IMR-90 (cell line): Measurements from ENCODE around the gene CDADC1. TPM values are rescaled to one million over a fixed set of nuclear protein-coding genes. Genes with fewer than 3 reads are reported as not detected.
A peak's percentile ranks its signal among the peaks of the same experiment; 100 is the strongest.

ENCODE experiments used
- ATAC-seq: fragments of 200-7000 bp; cut with Tn5 transposase; 2 replicates; pipeline ENCODE4 v1.9.1; 2020; ENCODE audit warnings: low read depth, mild to moderate bottlenecking, moderate library complexity
- BruUV-seq: library from RNA; stranded (reverse); fragments of 400-500 nt; replicated peaks from 2 replicates; lab custom pipeline; 2021; lab: Mats Ljungman, UMichigan
- CTCF ChIA-PET: fragments of 300-600 bp; formaldehyde crosslinking; extraction: SDS; loops from one replicate; lab custom pipeline; 2021; ENCODE audit warnings: antibody characterized with exemption; lab: Yijun Ruan, JAX
- POLR2A ChIA-PET: fragments of 300-600 bp; sonication (Branson Sonifier 250); formaldehyde crosslinking; loops from one replicate; lab custom pipeline; 2022; ENCODE audit warnings: antibody characterized with exemption; ENCODE audit not compliant: unreplicated experiment; lab: Charles Lee
- DNase-seq: peaks from one replicate; pipeline ENCODE4 v3.0.0; 2013
- H2AFZ ChIP-seq: replicated peaks from 2 replicates; pipeline ENCODE3; 2013; ENCODE audit warnings: low read length, mild to moderate bottlenecking; ENCODE audit not compliant: poor library complexity
- H2AK5ac ChIP-seq: 2 replicates; pipeline ENCODE4 v1.6.1; 2013; ENCODE audit warnings: low read depth, low read length, inconsistent platforms
- H2AK9ac ChIP-seq: replicated peaks from 2 replicates; pipeline ENCODE3; 2013; ENCODE audit warnings: mild to moderate bottlenecking, low read depth, low read length, moderate library complexity; ENCODE audit not compliant: poor library complexity
- H2BK120ac ChIP-seq: 2 replicates; pipeline ENCODE4 v1.6.1; 2013; ENCODE audit warnings: low read depth, low read length, inconsistent platforms
- H2BK15ac ChIP-seq: 3 replicates; pipeline ENCODE4 v1.6.1; 2013; ENCODE audit warnings: low read depth, low read length, inconsistent platforms
- H2BK20ac ChIP-seq: 2 replicates; pipeline ENCODE4 v1.6.1; 2013; ENCODE audit warnings: low read depth, mild to moderate bottlenecking, inconsistent platforms, low read length, moderate library complexity
- H2BK5ac ChIP-seq: 2 replicates; pipeline ENCODE4 v1.6.1; 2013; ENCODE audit warnings: mild to moderate bottlenecking, low read depth, low read length, inconsistent platforms; ENCODE audit not compliant: poor library complexity, severe bottlenecking
- H3K14ac ChIP-seq: replicated peaks from 2 replicates; pipeline ENCODE4 v1.6.1; 2013; ENCODE audit warnings: low read depth, low read length, inconsistent platforms
- H3K18ac ChIP-seq: 2 replicates; pipeline ENCODE4 v1.6.1; 2013; ENCODE audit warnings: low read depth, low read length, control low read depth
- H3K23ac ChIP-seq: 2 replicates; pipeline ENCODE4 v1.6.1; 2013; ENCODE audit warnings: low read depth, low read length, inconsistent platforms
- H3K27ac ChIP-seq: 2 replicates; pipeline ENCODE4 v1.5.1; 2013; ENCODE audit warnings: mild to moderate bottlenecking, control low read depth, low read length; ENCODE audit not compliant: insufficient read depth
- H3K27me3 ChIP-seq: 2 replicates; pipeline ENCODE4 v1.6.1; 2013; ENCODE audit warnings: low read length; ENCODE audit not compliant: control insufficient read depth, insufficient read depth
- H3K36me3 ChIP-seq: 2 replicates; pipeline ENCODE4 v1.6.1; 2013; ENCODE audit warnings: low read length, mixed read lengths; ENCODE audit not compliant: control insufficient read depth, insufficient read depth
- H3K4ac ChIP-seq: 2 replicates; pipeline ENCODE4 v1.6.1; 2013; ENCODE audit warnings: low read depth, low read length, inconsistent platforms
- H3K4me1 ChIP-seq: 2 replicates; pipeline ENCODE4 v1.6.1; 2013; ENCODE audit warnings: low read length, mixed read lengths; ENCODE audit not compliant: control insufficient read depth, insufficient read depth
- H3K4me2 ChIP-seq: 2 replicates; pipeline ENCODE4 v1.6.1; 2013; ENCODE audit warnings: low read depth, mild to moderate bottlenecking, control low read depth, low read length, moderate library complexity
- H3K4me3 ChIP-seq: 2 replicates; pipeline ENCODE4 v1.5.1; 2013; ENCODE audit warnings: low read depth, mild to moderate bottlenecking, control low read depth, low read length, moderate library complexity; ENCODE audit not compliant: insufficient read depth
- H3K56ac ChIP-seq: 2 replicates; pipeline ENCODE4 v1.6.1; 2013; ENCODE audit warnings: low read length, inconsistent platforms; ENCODE audit not compliant: insufficient read depth; ENCODE audit errors: extremely low read depth
- H3K79me1 ChIP-seq, 2 experiments: 2 replicates each; pipeline ENCODE4 v1.6.1; 2013; ENCODE audit warnings: low read length in 2 of 2, inconsistent platforms in 1 of 2, low read depth in 1 of 2
- H3K9ac ChIP-seq: 2 replicates; pipeline ENCODE4 v1.6.1; 2013; ENCODE audit warnings: low read depth, low read length, control low read depth
- H3K9me1 ChIP-seq: 2 replicates; pipeline ENCODE4 v1.6.1; 2013; ENCODE audit warnings: low read length, inconsistent platforms; ENCODE audit not compliant: insufficient read depth
- H3K9me3 ChIP-seq: 2 replicates; pipeline ENCODE4 v1.6.1; 2013; ENCODE audit warnings: low read length; ENCODE audit not compliant: control insufficient read depth, insufficient read depth
- H4K20me1 ChIP-seq: 2 replicates; pipeline ENCODE4 v1.6.1; 2013; ENCODE audit warnings: low read length, inconsistent platforms; ENCODE audit not compliant: insufficient read depth
- H4K5ac ChIP-seq: 2 replicates; pipeline ENCODE4 v1.6.1; 2013; ENCODE audit warnings: mild to moderate bottlenecking, low read depth, low read length, control low read depth
- H4K8ac ChIP-seq, 2 experiments: 2 replicates each; pipeline ENCODE4 v1.6.1; 2013; ENCODE audit warnings: low read depth in 2 of 2, low read length in 2 of 2, control low read depth in 1 of 2, inconsistent platforms in 1 of 2
- H4K91ac ChIP-seq: 2 replicates; pipeline ENCODE4 v1.6.1; 2013; ENCODE audit warnings: low read depth, low read length, inconsistent platforms; ENCODE audit not compliant: insufficient read depth
- CHD1 ChIP-seq: IDR thresholded peaks from 2 replicates; pipeline ENCODE4 v1.6.1; 2012; ENCODE audit warnings: low read depth, low read length, improper control_type of control experiment
- FOS ChIP-seq: fragments of 150-350 bp; IDR thresholded peaks from 2 replicates; pipeline ENCODE4 v1.6.1; 2016; ENCODE audit warnings: low read depth, low read length
- MAFK ChIP-seq: IDR thresholded peaks from 2 replicates; pipeline ENCODE4 v1.6.1; 2012; ENCODE audit warnings: low read depth, low read length, improper control_type of control experiment
- MAZ ChIP-seq: IDR thresholded peaks from 2 replicates; pipeline ENCODE4 v1.6.1; 2012; ENCODE audit warnings: low read depth, mild to moderate bottlenecking, low read length, improper control_type of control experiment, moderate library complexity, borderline replicate concordance
- MXI1 ChIP-seq: IDR thresholded peaks from 2 replicates; pipeline ENCODE4 v1.6.1; 2012; ENCODE audit warnings: low read depth, mild to moderate bottlenecking, low read length, moderate library complexity, borderline replicate concordance
- RCOR1 ChIP-seq: IDR thresholded peaks from 2 replicates; pipeline ENCODE4 v1.6.1; 2012; ENCODE audit warnings: mild to moderate bottlenecking, low read length, improper control_type of control experiment; ENCODE audit not compliant: insufficient replicate concordance
- SMC3 ChIP-seq: fragments of 150-350 bp; IDR thresholded peaks from 2 replicates; pipeline ENCODE4 v1.6.1; 2016; ENCODE audit warnings: low read depth, mild to moderate bottlenecking, antibody characterized with exemption, low read length, moderate library complexity
- WGBS, 2 experiments: methylation state at CpG; one replicate each; pipeline versions ENCODE4 v1.1.5 to v1.1.7; 2013; ENCODE audit warnings: missing lambda C conversion rate in 2 of 2; ENCODE audit not compliant: insufficient read length in 1 of 2; ENCODE audit errors: extremely low coverage in 2 of 2; 5-methylcytosine and 5-hydroxymethylcytosine counted together
- dilution Hi-C: fragments of 300-500 bp; cut with HindIII; formaldehyde crosslinking; loops from one replicate; pipeline ENCODE4 v1.14.3; 2018; ENCODE audit warnings: low sequenced_read_pairs; ENCODE audit not compliant: unreplicated experiment
- in situ Hi-C: fragments of 300-500 bp; cut with MboI; formaldehyde crosslinking; loops from 3 replicates; pipeline ENCODE4 v1.14.3; 2019; ENCODE audit warnings: low sequenced_read_pairs, inconsistent platforms, mixed read lengths
- intact Hi-C: fragments of 100-400 bp; cut with micrococcal nuclease; formaldehyde crosslinking; loops from 2 replicates; pipeline ENCODE4 v1.10.0; 2022
- polyA plus RNA-seq, 3 experiments: library from polyadenylated mRNA; depleted of rRNA; stranded (reverse); fragments of >200 nt; gene quantifications; 2 replicates each; pipeline ENCODE4 v1.2.3, GENCODE V29; 2012; ENCODE audit warnings: low replicate concordance in 1 of 3
- total RNA-seq: library from RNA; depleted of rRNA; stranded (reverse); fragments of >200 nt; gene quantifications from 2 replicates; pipeline ENCODE4 v1.2.3, GENCODE V29; 2012
- TF ChIP-seq, protein P1 (sequence below): fragments of 150-350 bp; IDR thresholded peaks from 2 replicates; pipeline ENCODE4 v1.6.1; 2017; ENCODE audit warnings: mild to moderate bottlenecking, antibody characterized with exemption, low read length, low read depth
- TF ChIP-seq, protein P2 (sequence below): fragments of 150-350 bp; IDR thresholded peaks from 2 replicates; pipeline ENCODE4 v1.6.1; 2016; ENCODE audit warnings: low read depth, mild to moderate bottlenecking, low read length, moderate library complexity, borderline replicate concordance

CDADC1 gene
- total and polyA plus RNA-seq, 2 of the 4 experiments (the other 2 are of a cell fraction) = 0.54 to 2.6 TPM

- TF ChIP-seq MAFK = no peak
Measured at GRCh38 chr13:49305792-49306425, 58.2 kb downstream of the CDADC1 start (continued).

- no peaks in the 10 kb centered on the region for H3K9me3 ChIP-seq
- peak overlapping the region; percentile 60 for H3K18ac ChIP-seq
- H4K20me1 ChIP-seq = no peaks in the 10 kb centered on the region
- H3K4me2 ChIP-seq = no peak overlapping the region
- H2BK120ac ChIP-seq = peak overlapping the region; percentile 10; the same call in 1 of the 2 replicates
- peak overlapping the region; percentile 66 for H3K4ac ChIP-seq
- POLR2A ChIA-PET = no interaction called here
- in situ Hi-C loops (loop anchor here (5.0 kb wide), 1 partner anchor 135 kb away; the partner anchor contains the start of genes CAB39L and SETDB2), intact Hi-C loops (no loop called here), dilution Hi-C loops (no loop called here)
- DNase-seq (no peak), ATAC-seq (no peak)
- peak overlapping the region; percentile 81 for H4K5ac ChIP-seq
- H3K4me3 ChIP-seq = no peak overlapping the region
- H4K91ac ChIP-seq = peak overlapping the region; percentile 11; the same call in 1 of the 2 replicates
- peak overlapping the region; percentile 62 for H3K14ac ChIP-seq
- 0 out of 2 replicates have a peak overlapping the region, but pooled peaks have one; percentile 7 for H2AK5ac ChIP-seq
- no TSS peak for BruUV-seq
- 0 out of 2 replicates have a peak overlapping the region, but pooled peaks have one; percentile 57 for H2BK20ac ChIP-seq
- peak overlapping the region; percentile 19; the same call in 1 of the 3 replicates for H2BK15ac ChIP-seq
- H3K9ac ChIP-seq = no peak overlapping the region
- H3K23ac ChIP-seq = peak overlapping the region; percentile 8; the same call in 1 of the 2 replicates
- H3K9me1 ChIP-seq = peaks cover 28% of the 10 kb centered on the region
- no peak overlapping the region for H3K56ac ChIP-seq
- peaks cover 17% of the 10 kb centered on the region for H3K4me1 ChIP-seq
- TF ChIP-seq SMC3 (no peak), MAZ (no peak), FOS (no peak), MXI1 (no peak), CHD1 (no peak), RCOR1 (no peak)
- TF ChIP-seq, protein P1, sequence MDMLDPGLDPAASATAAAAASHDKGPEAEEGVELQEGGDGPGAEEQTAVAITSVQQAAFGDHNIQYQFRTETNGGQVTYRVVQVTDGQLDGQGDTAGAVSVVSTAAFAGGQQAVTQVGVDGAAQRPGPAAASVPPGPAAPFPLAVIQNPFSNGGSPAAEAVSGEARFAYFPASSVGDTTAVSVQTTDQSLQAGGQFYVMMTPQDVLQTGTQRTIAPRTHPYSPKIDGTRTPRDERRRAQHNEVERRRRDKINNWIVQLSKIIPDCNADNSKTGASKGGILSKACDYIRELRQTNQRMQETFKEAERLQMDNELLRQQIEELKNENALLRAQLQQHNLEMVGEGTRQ = no peak
- TF ChIP-seq, protein P2, sequence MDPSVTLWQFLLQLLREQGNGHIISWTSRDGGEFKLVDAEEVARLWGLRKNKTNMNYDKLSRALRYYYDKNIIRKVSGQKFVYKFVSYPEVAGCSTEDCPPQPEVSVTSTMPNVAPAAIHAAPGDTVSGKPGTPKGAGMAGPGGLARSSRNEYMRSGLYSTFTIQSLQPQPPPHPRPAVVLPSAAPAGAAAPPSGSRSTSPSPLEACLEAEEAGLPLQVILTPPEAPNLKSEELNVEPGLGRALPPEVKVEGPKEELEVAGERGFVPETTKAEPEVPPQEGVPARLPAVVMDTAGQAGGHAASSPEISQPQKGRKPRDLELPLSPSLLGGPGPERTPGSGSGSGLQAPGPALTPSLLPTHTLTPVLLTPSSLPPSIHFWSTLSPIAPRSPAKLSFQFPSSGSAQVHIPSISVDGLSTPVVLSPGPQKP = no peak
- H3K36me3 ChIP-seq = peaks cover 3% of the 10 kb centered on the region; the same call in 1 of the 2 replicates
- H3K27me3 ChIP-seq = no peaks in the 10 kb centered on the region
- CTCF ChIA-PET = no interaction called here
- H2AK9ac ChIP-seq = no peak overlapping the region
- H2AFZ ChIP-seq = no peak overlapping the region
- peaks cover 1 to 8% of the 10 kb centered on the region in 2 experiments; a peak in 1 of 4 replicates for H3K79me1 ChIP-seq
- peak overlapping the region; percentile 28 to 47 for H4K8ac ChIP-seq
- WGBS, 2 experiments = no CpG with 5 or more reads among the region's 6 CpGs
- no peak overlapping the region for H3K27ac ChIP-seq
- no peak overlapping the region for H2BK5ac ChIP-seq
Measured at GRCh38 chr13:49307365-49307764, 59.6 kb downstream of the CDADC1 start.
